Gastrocnemius medialis (tissue), 4 donors: ENCODE measurements around the gene DAD1. TPM values are rescaled to one million over a fixed set of nuclear protein-coding genes. Genes with fewer than 3 reads are reported as not detected.

ENCODE experiments used
- ATAC-seq, 2 donors: fragments of 150-250 bp; one replicate each; pipeline ENCODE4 v1.9.1; 2016
- DNase-seq, 2 donors: peaks; one replicate each; pipeline ENCODE4 v3.0.0-alpha.2; 2019
- H3K27ac ChIP-seq, 4 donors: fragments of 200-600 bp; sonication (generic); 1 replicate in 1 of 4; 2 replicates in 3 of 4; pipeline ENCODE4 v1.5.1; 2016 to 2018; ENCODE audit warnings: mild to moderate bottlenecking in 2 of 4, moderate library complexity in 1 of 4
- H3K27me3 ChIP-seq, 3 donors: fragments of 200-600 bp; sonication (generic) in 2 of 3; 1 replicate in 1 of 3; 2 replicates in 2 of 3; pipeline versions ENCODE4 v1.5.1 to v1.6.0; 2016 to 2019; ENCODE audit warnings: mild to moderate bottlenecking in 1 of 3, moderate library complexity in 1 of 3
- H3K36me3 ChIP-seq, 2 donors: fragments of 200-600 bp; sonication (generic) in 1 of 2; one replicate each; pipeline ENCODE4 v1.5.1; 2017 to 2018
- H3K4me1 ChIP-seq, 2 donors: fragments of 200-600 bp; sonication (generic) in 1 of 2; one replicate each; pipeline ENCODE4 v1.5.1; 2016 to 2017; ENCODE audit warnings: mild to moderate bottlenecking in 2 of 2
- H3K4me3 ChIP-seq, 4 donors: fragments of 200-600 bp; sonication (generic) in 3 of 4; 1 replicate in 1 of 4; 2 replicates in 3 of 4; pipeline ENCODE4 v1.5.1; 2016 to 2019; ENCODE audit warnings: mild to moderate bottlenecking in 2 of 4
- H3K9me3 ChIP-seq, 3 donors: fragments of 200-600 bp; sonication (generic) in 2 of 3; 1 replicate in 1 of 3; 2 replicates in 2 of 3; pipeline ENCODE4 v1.5.1; 2016 to 2019
- POLR2A ChIP-seq, 2 donors: fragments of 450-650 bp; IDR thresholded peaks; one replicate each; pipeline ENCODE4 v1.6.1; 2017; ENCODE audit warnings: antibody characterized with exemption in 2 of 2, mild to moderate bottlenecking in 2 of 2, moderate library complexity in 2 of 2
- in situ Hi-C, 4 donors: fragments of 200-750 bp; cut with MboI; loops; one replicate each; pipeline versions ENCODE4 v1.15.0 to v1.8.0; 2017; ENCODE audit warnings: low sequenced_read_pairs in 4 of 4
- intact Hi-C: fragments of 100-400 bp; cut with DNase I; formaldehyde crosslinking; loops from one replicate; pipeline ENCODE4 v1.15.1; 2023; ENCODE audit warnings: low total_unique reads
- total RNA-seq, 4 donors: library from RNA; depleted of rRNA; stranded (reverse); fragments of >200 nt; gene quantifications; one replicate each; pipeline versions ENCODE4 v1.1.0 to v1.2.3, GENCODE V29; 2016
- TF ChIP-seq, protein P1 (sequence below), 5 experiments: fragments of 450-650 bp in 3 of 5; fragments of 200-600 bp in 2 of 5; sonication (generic) in 2 of 5; IDR thresholded peaks in 4 of 5; conservative IDR thresholded peaks in 1 of 5; 1 replicate in 4 of 5; 2 replicates in 1 of 5; pipeline ENCODE4 v1.5.1; 2016 to 2019; ENCODE audit warnings: antibody characterized with exemption in 5 of 5, mild to moderate bottlenecking in 3 of 5, moderate library complexity in 3 of 5

DAD1 gene
- total RNA-seq, 4 donors from 2014 or later, result 155 to 257 (median 209) TPM

DNA sequence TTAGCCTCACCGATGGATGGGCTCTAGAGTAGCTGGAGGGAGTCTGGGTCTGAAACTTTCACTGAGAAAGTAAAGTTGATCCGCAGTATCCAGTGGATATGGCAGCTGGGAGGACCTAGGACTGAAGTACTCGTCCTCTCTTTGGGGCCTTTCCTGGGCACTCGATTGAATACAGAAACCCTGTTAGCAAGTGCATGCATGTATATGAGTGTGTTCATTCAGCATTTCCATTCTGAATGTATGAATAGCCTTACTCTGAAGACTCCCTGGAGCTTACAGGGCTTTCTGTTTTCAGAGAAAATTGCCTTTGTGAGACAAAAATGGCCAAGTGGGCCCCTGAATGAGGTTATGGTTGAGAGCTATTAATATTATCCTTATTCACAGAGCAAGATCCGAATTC lies 62.8 kb downstream of the DAD1 start:
- no peak overlapping the region for H3K4me3 ChIP-seq
- no peak overlapping the region for H3K27ac ChIP-seq
- in situ Hi-C loops, result no loop called here
- H3K4me1 ChIP-seq, result no peaks in the 10 kb centered on the region
- no peaks in the 10 kb centered on the region for H3K36me3 ChIP-seq
- H3K9me3 ChIP-seq, result no peaks in the 10 kb centered on the region
- ATAC-seq (no peak), DNase-seq (no peak)
- no peak for TF ChIP-seq POLR2A (IDR thresholded peaks at IDR 0.05)
- TF ChIP-seq, protein P1, sequence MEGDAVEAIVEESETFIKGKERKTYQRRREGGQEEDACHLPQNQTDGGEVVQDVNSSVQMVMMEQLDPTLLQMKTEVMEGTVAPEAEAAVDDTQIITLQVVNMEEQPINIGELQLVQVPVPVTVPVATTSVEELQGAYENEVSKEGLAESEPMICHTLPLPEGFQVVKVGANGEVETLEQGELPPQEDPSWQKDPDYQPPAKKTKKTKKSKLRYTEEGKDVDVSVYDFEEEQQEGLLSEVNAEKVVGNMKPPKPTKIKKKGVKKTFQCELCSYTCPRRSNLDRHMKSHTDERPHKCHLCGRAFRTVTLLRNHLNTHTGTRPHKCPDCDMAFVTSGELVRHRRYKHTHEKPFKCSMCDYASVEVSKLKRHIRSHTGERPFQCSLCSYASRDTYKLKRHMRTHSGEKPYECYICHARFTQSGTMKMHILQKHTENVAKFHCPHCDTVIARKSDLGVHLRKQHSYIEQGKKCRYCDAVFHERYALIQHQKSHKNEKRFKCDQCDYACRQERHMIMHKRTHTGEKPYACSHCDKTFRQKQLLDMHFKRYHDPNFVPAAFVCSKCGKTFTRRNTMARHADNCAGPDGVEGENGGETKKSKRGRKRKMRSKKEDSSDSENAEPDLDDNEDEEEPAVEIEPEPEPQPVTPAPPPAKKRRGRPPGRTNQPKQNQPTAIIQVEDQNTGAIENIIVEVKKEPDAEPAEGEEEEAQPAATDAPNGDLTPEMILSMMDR (IDR thresholded peaks at IDR 0.05 in 4 of 5, conservative IDR thresholded peaks at IDR 0.05 in 1 of 5), result no peak
- intact Hi-C loops, result no loop called here
- no peaks in the 10 kb centered on the region for H3K27me3 ChIP-seq

DNA sequence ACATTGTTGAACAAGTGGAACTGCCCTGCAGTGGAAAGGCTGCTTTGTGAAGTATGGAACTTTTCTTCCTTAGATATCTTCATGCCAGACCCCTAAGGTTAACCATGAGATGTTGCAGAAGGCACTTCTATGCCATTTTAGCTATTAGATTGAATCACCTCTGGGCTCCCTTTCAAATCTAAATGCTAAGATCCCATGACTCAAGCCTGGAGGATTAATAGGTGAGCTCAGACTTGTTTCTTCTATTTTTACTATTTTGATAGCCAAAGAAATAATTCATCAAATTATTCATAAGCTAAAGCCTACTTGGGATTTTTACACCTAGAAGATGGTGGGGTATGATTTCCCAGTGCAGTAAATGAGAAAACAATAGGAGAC lies 64.3 kb downstream of the DAD1 start:
- TF ChIP-seq, protein P1 (IDR thresholded peaks at IDR 0.05 in 4 of 5, conservative IDR thresholded peaks at IDR 0.05 in 1 of 5), result no peak
- TF ChIP-seq POLR2A (IDR thresholded peaks at IDR 0.05), result no peak
- H3K27me3 ChIP-seq, result no peaks in the 10 kb centered on the region
- no peaks in the 10 kb centered on the region for H3K36me3 ChIP-seq
- intact Hi-C loops, result no loop called here
- no peak overlapping the region for H3K27ac ChIP-seq
- no peak for DNase-seq
- in situ Hi-C loops, result no loop called here
- ATAC-seq, result no peak
- H3K4me3 ChIP-seq, result no peak overlapping the region
- no peaks in the 10 kb centered on the region for H3K4me1 ChIP-seq
- no peaks in the 10 kb centered on the region for H3K9me3 ChIP-seq

DNA sequence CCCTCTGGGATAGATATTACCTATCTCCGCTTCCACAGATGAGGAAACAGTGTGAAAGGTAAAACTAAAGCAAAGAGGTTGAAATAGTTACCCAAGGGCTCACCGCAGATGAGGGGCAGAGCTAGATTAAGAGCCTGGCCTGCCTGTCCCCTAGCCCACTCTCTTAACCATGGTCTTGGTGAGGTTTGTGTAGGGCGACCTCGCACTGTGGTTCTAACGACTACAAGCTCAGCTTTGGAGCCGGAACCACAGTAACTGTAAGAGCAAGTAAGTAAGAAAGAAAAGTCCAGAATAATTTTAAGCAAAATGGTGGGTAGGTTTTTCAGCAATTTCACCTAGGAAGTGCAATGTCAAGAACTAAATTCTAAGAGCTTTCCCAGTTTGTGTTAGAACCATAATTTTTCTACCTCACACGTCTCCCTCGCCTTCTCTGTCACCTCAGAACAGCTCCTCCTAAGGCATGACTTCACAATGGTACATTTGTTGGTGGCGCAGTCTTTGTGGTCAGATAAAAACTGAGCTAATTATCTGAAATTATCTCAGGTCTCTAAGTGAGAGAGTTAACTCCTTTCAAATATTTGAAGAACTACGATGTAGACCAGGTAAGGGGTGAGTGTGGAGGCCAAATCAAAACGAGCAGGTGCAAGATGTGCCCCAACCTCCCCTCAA lies 64.8 kb downstream of the DAD1 start:
- Histone ChIP-seq H3K27ac (no peak overlapping the region), H3K4me3 (no peak overlapping the region)
- intact Hi-C loops, result no loop called here

DNA sequence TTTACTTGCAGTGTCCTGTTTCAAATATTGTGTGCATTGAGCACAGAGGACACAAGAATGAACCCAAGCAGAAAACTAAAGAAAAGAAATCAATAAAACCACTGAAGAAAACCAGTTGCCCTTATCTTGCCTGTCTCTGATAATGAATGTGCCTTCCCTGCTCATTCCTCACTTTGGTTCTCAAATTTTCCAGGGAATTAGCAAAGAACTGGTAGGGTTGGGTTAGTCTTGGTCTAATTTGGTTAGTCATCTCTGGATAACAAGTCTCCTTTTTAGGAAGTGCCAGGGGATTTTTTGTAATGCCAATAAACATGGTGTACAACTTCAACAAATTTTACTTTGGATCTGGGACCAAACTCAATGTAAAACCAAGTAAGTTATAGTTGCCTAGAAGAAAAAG lies 65.7 kb downstream of the DAD1 start:
- no peak for ATAC-seq
- H3K4me1 ChIP-seq, result no peaks in the 10 kb centered on the region
- H3K4me3 ChIP-seq, result no peak overlapping the region
- no peaks in the 10 kb centered on the region for H3K36me3 ChIP-seq
- H3K27me3 ChIP-seq, result no peaks in the 10 kb centered on the region
- TF ChIP-seq, protein P1 (IDR thresholded peaks at IDR 0.05 in 4 of 5, conservative IDR thresholded peaks at IDR 0.05 in 1 of 5), result no peak
- TF ChIP-seq POLR2A (IDR thresholded peaks at IDR 0.05), result no peak
- no peaks in the 10 kb centered on the region for H3K9me3 ChIP-seq
- intact Hi-C loops (no loop called here), in situ Hi-C loops (no loop called here)
- DNase-seq, result no peak
- H3K27ac ChIP-seq, result no peak overlapping the region

More for the DNA sequence above, 64.8 kb downstream of the DAD1 start:
- DNase-seq (no peak), ATAC-seq (no peak)
- H3K27me3 ChIP-seq, result no peaks in the 10 kb centered on the region
- TF ChIP-seq POLR2A (IDR thresholded peaks at IDR 0.05), result no peak
- TF ChIP-seq, protein P1 (IDR thresholded peaks at IDR 0.05 in 4 of 5, conservative IDR thresholded peaks at IDR 0.05 in 1 of 5), result no peak
- no peaks in the 10 kb centered on the region for H3K9me3 ChIP-seq
- H3K4me1 ChIP-seq, result no peaks in the 10 kb centered on the region
- no peaks in the 10 kb centered on the region for H3K36me3 ChIP-seq
- in situ Hi-C loops, result no loop called here

DNA sequence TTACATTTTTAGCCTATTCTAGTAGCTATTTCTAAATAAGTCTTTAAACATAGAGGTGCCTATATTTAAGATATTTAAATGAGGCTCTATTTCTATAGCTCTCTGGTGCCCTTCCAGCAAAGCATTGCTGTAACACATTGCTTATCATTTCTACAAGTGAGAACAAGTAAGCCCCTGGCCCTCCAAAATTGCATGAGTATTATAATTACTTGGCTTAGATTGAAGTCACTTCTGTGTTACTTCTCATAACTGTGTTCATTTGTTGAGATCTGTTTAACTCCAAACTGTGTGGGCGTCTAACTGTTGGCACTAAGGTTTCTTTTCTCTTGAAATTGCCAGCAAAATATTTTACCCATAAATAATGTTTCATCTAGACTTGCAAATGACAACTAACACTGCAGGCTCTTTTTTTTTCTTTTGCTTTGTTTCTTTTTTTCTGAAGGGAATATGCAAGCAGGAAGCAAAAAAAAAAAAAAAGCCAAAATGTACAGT lies 66.5 kb downstream of the DAD1 start:
- H3K9me3 ChIP-seq, result no peaks in the 10 kb centered on the region
- in situ Hi-C loops, result no loop called here
- intact Hi-C loops, result no loop called here
- no peak overlapping the region for H3K4me3 ChIP-seq
- TF ChIP-seq, protein P1 (IDR thresholded peaks at IDR 0.05 in 4 of 5, conservative IDR thresholded peaks at IDR 0.05 in 1 of 5), result no peak
- no peak for TF ChIP-seq POLR2A (IDR thresholded peaks at IDR 0.05)
- no peak for DNase-seq
- H3K36me3 ChIP-seq, result no peaks in the 10 kb centered on the region
- no peaks in the 10 kb centered on the region for H3K4me1 ChIP-seq
- H3K27me3 ChIP-seq, result no peaks in the 10 kb centered on the region
- no peak for ATAC-seq
- H3K27ac ChIP-seq, result no peak overlapping the region
